OCI-LY1 (cell line): ENCODE measurements around the gene ITGAE.

Experiments used
- EZH2 ChIP-seq: fragments of 200-600 bp; sonication (generic), shearing (Covaris generic); IDR thresholded peaks from 2 replicates; pipeline ENCODE4 v1.8.0; 2017; ENCODE audit warnings: borderline replicate concordance, mixed run types, mild to moderate bottlenecking, antibody characterized with exemption, low read length, moderate library complexity, mixed read lengths
- TF ChIP-seq, protein P1 (sequence below): fragments of 200-600 bp; sonication (generic), shearing (Covaris generic); IDR thresholded peaks from 2 replicates; pipeline ENCODE4 v1.5.1; 2017; ENCODE audit warnings: mild to moderate bottlenecking, antibody characterized with exemption, low read length, moderate library complexity, mixed read lengths

DNA sequence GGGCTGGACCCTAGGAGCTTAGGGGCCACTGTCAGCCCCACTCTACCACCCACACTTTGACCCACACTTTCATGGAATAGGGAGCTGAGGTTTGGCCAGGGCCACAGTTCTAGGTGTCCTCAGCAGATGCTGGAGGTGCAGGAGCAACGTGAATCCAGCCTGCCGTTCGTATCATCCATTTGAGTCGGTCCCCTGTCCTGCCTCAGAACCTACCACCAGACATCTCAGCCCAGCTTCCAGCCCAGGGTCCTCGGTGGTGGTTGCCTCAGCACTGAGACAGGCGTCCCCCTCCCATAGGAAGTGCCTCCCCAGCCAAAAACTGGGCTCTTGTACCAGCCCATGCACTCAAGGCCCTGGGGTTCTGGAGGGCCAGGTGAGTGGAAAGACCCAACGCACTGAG lies 359 bp upstream of the ITGAE start:
- TF ChIP-seq, protein P1, sequence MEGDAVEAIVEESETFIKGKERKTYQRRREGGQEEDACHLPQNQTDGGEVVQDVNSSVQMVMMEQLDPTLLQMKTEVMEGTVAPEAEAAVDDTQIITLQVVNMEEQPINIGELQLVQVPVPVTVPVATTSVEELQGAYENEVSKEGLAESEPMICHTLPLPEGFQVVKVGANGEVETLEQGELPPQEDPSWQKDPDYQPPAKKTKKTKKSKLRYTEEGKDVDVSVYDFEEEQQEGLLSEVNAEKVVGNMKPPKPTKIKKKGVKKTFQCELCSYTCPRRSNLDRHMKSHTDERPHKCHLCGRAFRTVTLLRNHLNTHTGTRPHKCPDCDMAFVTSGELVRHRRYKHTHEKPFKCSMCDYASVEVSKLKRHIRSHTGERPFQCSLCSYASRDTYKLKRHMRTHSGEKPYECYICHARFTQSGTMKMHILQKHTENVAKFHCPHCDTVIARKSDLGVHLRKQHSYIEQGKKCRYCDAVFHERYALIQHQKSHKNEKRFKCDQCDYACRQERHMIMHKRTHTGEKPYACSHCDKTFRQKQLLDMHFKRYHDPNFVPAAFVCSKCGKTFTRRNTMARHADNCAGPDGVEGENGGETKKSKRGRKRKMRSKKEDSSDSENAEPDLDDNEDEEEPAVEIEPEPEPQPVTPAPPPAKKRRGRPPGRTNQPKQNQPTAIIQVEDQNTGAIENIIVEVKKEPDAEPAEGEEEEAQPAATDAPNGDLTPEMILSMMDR, result no peak
- TF ChIP-seq EZH2, result no peak
